ENCODE data around the gene TWIST2. TPM values are rescaled to one million over a fixed set of nuclear protein-coding genes. Genes with fewer than 3 reads are reported as not detected.
A peak's percentile ranks its signal among the peaks of the same experiment; 100 is the strongest.

Gene TWIST2
- polyA plus RNA-seq (2011; rRNA removed), result 110 and 127 TPM in 2 replicates
- 77.4 and 88.7 TPM in 2 replicates for polyA minus RNA-seq (2011; rRNA and poly(A)+ RNA removed)

- ChIA-PET CTCF (interaction anchor here (0.7 to 8.5 kb wide), 10 partner anchors 9 to 479 kb away, joined by 3 to 84 read pairs (median 5); no protein-coding TSS in a partner anchor), POLR2A (interaction anchor here (0.6 to 1.8 kb wide), 7 partner anchors 15 to 185 kb away, joined by 3 to 7 read pairs (median 3); no protein-coding TSS in a partner anchor)
- Histone ChIP-seq H3K27me3 (ENCODE audit: control insufficient read depth, insufficient read depth, low read length) (no peaks in the 10 kb centered on the region), H3K4me3 (ENCODE audit: low read depth, low read length) (peak within 1 kb of the TSS; percentile 100), H3K36me3 (ENCODE audit: control insufficient read depth, insufficient read depth, low read length) (peaks cover 13% of the 10 kb centered on the region)
- DNase-seq (ENCODE audit: low read depth), result peak; percentile 86
- TF ChIP-seq CTCF (IDR thresholded peaks at IDR 0.05; ENCODE audit: insufficient read depth, low read depth, low read length), result peak; percentile 32; the same call in 1 of the 2 replicates
Measured at GRCh38 chr2:238847841-238848690, at the start of gene TWIST2. TWIST2 (plus strand) TSS chr2:238848085; CDS start chr2:238848216, 131 bp downstream.

- peak; percentile 88 for DNase-seq (ENCODE audit: low read depth)
- Histone ChIP-seq H3K27me3 (ENCODE audit: control insufficient read depth, insufficient read depth, low read length) (peaks cover 5% of the 10 kb centered on the region), H3K4me3 (ENCODE audit: low read depth, low read length) (no peak overlapping the region), H3K36me3 (ENCODE audit: control insufficient read depth, insufficient read depth, low read length) (no peaks in the 10 kb centered on the region)
- CTCF ChIA-PET, result no interaction called here
- no peak for TF ChIP-seq CTCF (IDR thresholded peaks at IDR 0.05; ENCODE audit: insufficient read depth, low read depth, low read length)
- POLR2A ChIA-PET, result no interaction called here
Measured at GRCh38 chr2:238801791-238802190, 46.1 kb upstream of the TWIST2 start.

- H3K27me3 ChIP-seq (ENCODE audit: control insufficient read depth, insufficient read depth, low read length), result peaks cover 2% of the 10 kb centered on the region
- no peaks in the 10 kb centered on the region for H3K36me3 ChIP-seq (ENCODE audit: control insufficient read depth, insufficient read depth, low read length)
- TF ChIP-seq CTCF (IDR thresholded peaks at IDR 0.05; ENCODE audit: insufficient read depth, low read depth, low read length), result no peak
- no peak overlapping the region for H3K4me3 ChIP-seq (ENCODE audit: low read depth, low read length)
- CTCF ChIA-PET, result no interaction called here
- no peak for DNase-seq (ENCODE audit: low read depth)
- POLR2A ChIA-PET, result no interaction called here
Measured at GRCh38 chr2:238802957-238803356, 44.9 kb upstream of the TWIST2 start.

- H3K4me3 ChIP-seq (ENCODE audit: low read depth, low read length), result no peak overlapping the region
- CTCF ChIA-PET, result interaction anchor here (0.9 to 1.6 kb wide), 4 partner anchors 8 to 71 kb away, joined by 3 to 6 read pairs (median 4); no protein-coding TSS in a partner anchor
Measured at GRCh38 chr2:238803996-238804870, 43.7 kb upstream of the TWIST2 start.

More at GRCh38 chr2:238803996-238804870, 43.7 kb upstream of the TWIST2 start:
- Histone ChIP-seq H3K36me3 (ENCODE audit: control insufficient read depth, insufficient read depth, low read length) (no peaks in the 10 kb centered on the region), H3K27me3 (ENCODE audit: control insufficient read depth, insufficient read depth, low read length) (peaks cover 2% of the 10 kb centered on the region)
- DNase-seq (ENCODE audit: low read depth), result peak; percentile 21
- no peak for TF ChIP-seq CTCF (IDR thresholded peaks at IDR 0.05; ENCODE audit: insufficient read depth, low read depth, low read length)
- POLR2A ChIA-PET, result no interaction called here
